LNCAP (cell line): Measurements from ENCODE around the gene PTPRE.

ENCODE experiments used
- CTCF ChIP-seq: fragments of 450-650 bp; IDR thresholded peaks from 2 replicates; pipeline ENCODE4 v1.5.1; 2017; ENCODE audit warnings: mild to moderate bottlenecking

PTPRE gene

GRCh38 chr10:128072941-128073645, 166.2 kb downstream of the PTPRE start:
- no peak for TF ChIP-seq CTCF

- no peak for TF ChIP-seq CTCF
Observed at GRCh38 chr10:128073890-128074289, 167.0 kb downstream of the PTPRE start.

GRCh38 chr10:128074589-128074988, 167.7 kb downstream of the PTPRE start:
- no peak for TF ChIP-seq CTCF

GRCh38 chr10:128077155-128077875, 170.4 kb downstream of the PTPRE start:
- TF ChIP-seq CTCF, result no peak

GRCh38 chr10:128078136-128078969, 171.4 kb downstream of the PTPRE start:
- peak; percentile 90 for TF ChIP-seq CTCF

- TF ChIP-seq CTCF, result no peak
Observed at GRCh38 chr10:128080231-128080630, 173.3 kb downstream of the PTPRE start.

GRCh38 chr10:128080641-128081040, 173.7 kb downstream of the PTPRE start:
- TF ChIP-seq CTCF, result no peak
